Hepatocyte (in vitro differentiated cells): ENCODE results near the gene KHNYN.

Experiments used
- CTCF ChIP-seq: fragments of 200-600 bp; sonication (generic); IDR thresholded peaks from 2 replicates; pipeline ENCODE4 v1.5.1; 2016; ENCODE audit warnings: antibody characterized with exemption, mild to moderate bottlenecking; ENCODE audit not compliant: poor library complexity
- EZH2 ChIP-seq: fragments of 200-600 bp; sonication (generic); IDR thresholded peaks from 2 replicates; pipeline ENCODE4 v1.6.1; 2016; ENCODE audit warnings: antibody characterized with exemption, mild to moderate bottlenecking, borderline replicate concordance
- EZH2phosphoT487 ChIP-seq: fragments of 200-600 bp; sonication (generic); IDR thresholded peaks from one replicate; pipeline ENCODE4 v1.6.1; 2018; ENCODE audit warnings: antibody characterized with exemption, mild to moderate bottlenecking, low read depth, moderate library complexity; ENCODE audit not compliant: unreplicated experiment, severe bottlenecking

GRCh38 chr14:24427537-24428508 is 1.9 kb upstream of the KHNYN start:
- TF ChIP-seq CTCF (no peak), EZH2phosphoT487 (no peak), EZH2 (no peak)
